K562 (cell line): ENCODE results near the gene EEF1A2. TPM values are rescaled to one million over a fixed set of nuclear protein-coding genes. Genes with fewer than 3 reads are reported as not detected.

Source experiments
- ATAC-seq: fragments of 200-7000 bp; cut with Tn5 transposase; 3 replicates; pipeline ENCODE4 v1.9.1; 2020; ENCODE audit warnings: moderate library complexity
- BruUV-seq: library from RNA; stranded (reverse); fragments of 400-500 nt; replicated peaks from 2 replicates; lab custom pipeline; 2021; lab: Mats Ljungman, UMichigan
- CTCF ChIA-PET: fragments of 300-600 bp; formaldehyde crosslinking; extraction: SDS; loops from one replicate; lab custom pipeline; 2021; ENCODE audit warnings: low intra/inter-chr PET ratio; lab: Yijun Ruan, JAX
- POLR2A ChIA-PET: fragments of 300-600, 350-650 bp; sonication (Branson Sonifier 250); formaldehyde crosslinking; extraction: SDS; loops from one replicate; lab custom pipeline; 2021; ENCODE audit warnings: antibody characterized with exemption, inconsistent platforms; lab: Yijun Ruan, JAX
- DNase-seq, 4 experiments: peaks; one replicate each; pipeline versions ENCODE4 v3.0.0 to v3.0.0-alpha.2; 2011 to 2018; ENCODE audit warnings: low spot score in 3 of 4, mixed read lengths in 3 of 4; ENCODE audit errors: extremely low read depth in 1 of 4
- FAIRE-seq: peaks from 2 replicates; lab custom pipeline; 2011; peaks lifted over from hg19 to GRCh38; lab: Jason Lieb, UNC
- H2AFZ ChIP-seq: 2 replicates; pipeline ENCODE4 v1.6.0; 2011; ENCODE audit warnings: low read depth, low read length, control low read depth, inconsistent platforms
- H3K27ac ChIP-seq: fragments of 200-600 bp; 3 replicates; pipeline ENCODE4 v1.8.0; 2011; ENCODE audit warnings: low read depth, mild to moderate bottlenecking, control low read depth, inconsistent platforms, low read length, moderate library complexity, mixed read lengths; ENCODE audit errors: extremely low read depth
- H3K27me3 ChIP-seq, 2 experiments: fragments of 300-600 bp in 1 of 2; 2 replicates in 1 of 2; 3 replicates in 1 of 2; pipeline versions ENCODE4 v1.6.0 to v1.8.0; 2011; ENCODE audit warnings: inconsistent platforms in 2 of 2, low read length in 2 of 2, mild to moderate bottlenecking in 1 of 2, mixed read lengths in 1 of 2, moderate library complexity in 1 of 2; ENCODE audit not compliant: control insufficient read depth in 2 of 2, insufficient read depth in 2 of 2
- H3K36me3 ChIP-seq: fragments of 300-600 bp; 3 replicates; pipeline ENCODE4 v1.8.0; 2011; ENCODE audit warnings: mild to moderate bottlenecking, low read length, inconsistent platforms; ENCODE audit not compliant: control insufficient read depth, insufficient read depth
- H3K4me1 ChIP-seq, 2 experiments: fragments of 200-600 bp in 1 of 2; replicated peaks in 1 of 2; 2 replicates in 1 of 2; 3 replicates in 1 of 2; pipeline versions ENCODE4 v1.5.1 to v1.8.0; 2011; ENCODE audit warnings: inconsistent platforms in 2 of 2, low read length in 2 of 2, mild to moderate bottlenecking in 1 of 2, mixed read lengths in 1 of 2, moderate library complexity in 1 of 2; ENCODE audit not compliant: control insufficient read depth in 2 of 2, insufficient read depth in 2 of 2
- H3K4me2 ChIP-seq: 2 replicates; pipeline ENCODE4 v1.6.1; 2011; ENCODE audit warnings: low read length, control low read depth, inconsistent platforms, mixed read lengths; ENCODE audit not compliant: insufficient read depth
- H3K4me3 ChIP-seq: fragments of 200-600 bp; sonication (generic), shearing (Covaris generic); 2 replicates; pipeline ENCODE4 v1.5.1; 2016; ENCODE audit warnings: control low read depth, inconsistent platforms
- H3K79me2 ChIP-seq: fragments of 200-600 bp; 3 replicates; pipeline ENCODE4 v1.8.0; 2011; ENCODE audit warnings: low read length, inconsistent platforms; ENCODE audit not compliant: control insufficient read depth, insufficient read depth
- H3K9ac ChIP-seq, 2 experiments: 2 replicates each; pipeline versions ENCODE4 v1.6.0 to v1.6.1; 2011; ENCODE audit warnings: low read depth in 2 of 2, low read length in 2 of 2, control low read depth in 1 of 2, inconsistent platforms in 1 of 2, mild to moderate bottlenecking in 1 of 2, mixed read lengths in 1 of 2; ENCODE audit not compliant: insufficient read depth in 1 of 2
- H3K9me1 ChIP-seq: one replicate; pipeline ENCODE4 v1.6.0; 2011; ENCODE audit warnings: inconsistent platforms, mild to moderate bottlenecking, low read length, moderate library complexity; ENCODE audit not compliant: control insufficient read depth, insufficient read depth
- H3K9me3 ChIP-seq: replicated peaks from 2 replicates; pipeline ENCODE4 v1.5.1; 2011; ENCODE audit warnings: low read depth, low read length, inconsistent platforms; ENCODE audit not compliant: control insufficient read depth, insufficient read depth
- H4K20me1 ChIP-seq: replicated peaks from 2 replicates; pipeline ENCODE4 v1.6.1; 2011; ENCODE audit warnings: low read length, inconsistent platforms, mixed read lengths; ENCODE audit not compliant: control insufficient read depth, insufficient read depth
- CHCHD3 ChIP-seq: fragments of 250-450 bp; sonication (Bioruptor Pico); IDR thresholded peaks from 2 replicates; pipeline ENCODE4 v2.1.2; 2022; ENCODE audit warnings: mild to moderate bottlenecking
- HNRNPLL ChIP-seq: fragments of 200-400 bp; formaldehyde crosslinking; IDR thresholded peaks from 2 replicates; pipeline ENCODE4 v1.6.1; 2017; ENCODE audit warnings: low read length, low read depth, mild to moderate bottlenecking; ENCODE audit not compliant: poor library complexity, severe bottlenecking
- HNRNPUL1 ChIP-seq: fragments of 200-400 bp; formaldehyde crosslinking; IDR thresholded peaks from 2 replicates; pipeline ENCODE4 v1.6.1; 2017; ENCODE audit warnings: low read length
- ILF3 ChIP-seq: fragments of 450-650 bp; IDR thresholded peaks from 2 replicates; pipeline ENCODE4 v1.6.1; 2018; ENCODE audit warnings: antibody characterized with exemption, mild to moderate bottlenecking, moderate library complexity, borderline replicate concordance
- NR3C1 ChIP-seq: sonication (generic); formaldehyde crosslinking; IDR thresholded peaks from 2 replicates; pipeline ENCODE4 v1.8.1; 2022; ENCODE audit warnings: missing genetic modification reagents
- POLR3A ChIP-seq: IDR thresholded peaks from 2 replicates; pipeline ENCODE4 v1.6.1; 2011; ENCODE audit warnings: borderline replicate concordance, mild to moderate bottlenecking, moderate library complexity; ENCODE audit not compliant: insufficient read length, insufficient read depth; ENCODE audit errors: extremely low read depth
- RAD21 ChIP-seq, 2 experiments: fragments of 250-450 bp in 1 of 2; fragments of 450-650 bp in 1 of 2; sonication (Bioruptor Pico) in 1 of 2; formaldehyde crosslinking in 1 of 2; IDR thresholded peaks in 1 of 2; conservative IDR thresholded peaks in 1 of 2; 2 replicates each; pipeline versions ENCODE4 v1.4.0 to v1.8.0; 2020 to 2022; ENCODE audit warnings: mild to moderate bottlenecking in 2 of 2, moderate library complexity in 1 of 2
- ZBTB11 ChIP-seq, 3 experiments: fragments of 200-800 bp in 1 of 3; fragments of 250-450 bp in 1 of 3; fragments of 450-650 bp in 1 of 3; sonication (Bioruptor Pico) in 1 of 3; sonication (Bioruptor generic) in 1 of 3; formaldehyde crosslinking in 1 of 3; IDR thresholded peaks; 2 replicates each; pipeline versions ENCODE4 v1.6.1 to v1.8.0; 2016 to 2022; ENCODE audit warnings: mild to moderate bottlenecking in 2 of 3, missing genetic modification characterization in 2 of 3, missing compliant biosample characterization in 1 of 3, moderate library complexity in 1 of 3
- WGBS: fragments of 100-300 bp; shearing (Covaris generic); methylation state at CpG from one replicate; pipeline ENCODE4 v1.1.6; 2016; ENCODE audit warnings: low coverage, mixed read lengths; ENCODE audit not compliant: insufficient coverage; ENCODE audit errors: missing lambda C conversion rate; 5-methylcytosine and 5-hydroxymethylcytosine counted together
- in situ Hi-C: fragments of 300-500 bp; cut with MboI; formaldehyde crosslinking; loops from 4 replicates; pipeline ENCODE4 v1.15.0; 2018; ENCODE audit warnings: inconsistent platforms, mixed read lengths
- intact Hi-C: fragments of 100-400 bp; cut with micrococcal nuclease; formaldehyde crosslinking; loops from 2 replicates; pipeline ENCODE4 v1.14.2; 2022
- polyA plus RNA-seq, 8 experiments: library from polyadenylated mRNA; depleted of rRNA in 4 of 8; stranded (reverse) in 5 of 8; unstranded in 3 of 8; fragments of >200 nt; fragmentation: Nextera tagmentation in 2 of 8; fragmentation: Illumina TruSeq in 1 of 8; extraction: Ambion mirVana in 2 of 8; extraction: Trizol in 1 of 8; gene quantifications; 2 replicates each; pipeline versions ENCODE4 v1.2.1 to v1.2.3, GENCODE V29; 2011 to 2014; ENCODE audit warnings: inconsistent platforms in 1 of 8, missing spikeins in 1 of 8
- total RNA-seq, 7 experiments: library from RNA; depleted of rRNA in 6 of 7; stranded (reverse); fragments of >200 nt in 6 of 7; fragmentation: Illumina TruSeq in 2 of 7; extraction: Trizol in 2 of 7; gene quantifications; 2 replicates each; pipeline versions ENCODE4 v1.2.1 to v1.2.3, GENCODE V29; 2011 to 2021; ENCODE audit warnings: low replicate concordance in 1 of 7
- TF ChIP-seq, protein P1 (sequence below), 3 experiments: IDR thresholded peaks in 2 of 3; conservative IDR thresholded peaks in 1 of 3; 2 replicates each; pipeline ENCODE4 v1.5.1; 2011 to 2012; ENCODE audit warnings: low read length in 3 of 3, mild to moderate bottlenecking in 3 of 3, control low read depth in 2 of 3, improper control_type of control experiment in 1 of 3, inconsistent platforms in 1 of 3, low read depth in 1 of 3, mixed read lengths in 1 of 3, moderate library complexity in 1 of 3; ENCODE audit not compliant: insufficient read depth in 2 of 3
- TF ChIP-seq, protein P2 (sequence below): fragments of 450-650 bp; IDR thresholded peaks from 2 replicates; pipeline ENCODE4 v1.6.1; 2018; ENCODE audit not compliant: partially characterized antibody

Gene EEF1A2
- total and polyA plus RNA-seq, 9 of the 15 experiments (the other 6 are each of a cell fraction or from before 2014, with no cell fraction given) = 0.04 to 29.6 (median 11.5) TPM

DNA sequence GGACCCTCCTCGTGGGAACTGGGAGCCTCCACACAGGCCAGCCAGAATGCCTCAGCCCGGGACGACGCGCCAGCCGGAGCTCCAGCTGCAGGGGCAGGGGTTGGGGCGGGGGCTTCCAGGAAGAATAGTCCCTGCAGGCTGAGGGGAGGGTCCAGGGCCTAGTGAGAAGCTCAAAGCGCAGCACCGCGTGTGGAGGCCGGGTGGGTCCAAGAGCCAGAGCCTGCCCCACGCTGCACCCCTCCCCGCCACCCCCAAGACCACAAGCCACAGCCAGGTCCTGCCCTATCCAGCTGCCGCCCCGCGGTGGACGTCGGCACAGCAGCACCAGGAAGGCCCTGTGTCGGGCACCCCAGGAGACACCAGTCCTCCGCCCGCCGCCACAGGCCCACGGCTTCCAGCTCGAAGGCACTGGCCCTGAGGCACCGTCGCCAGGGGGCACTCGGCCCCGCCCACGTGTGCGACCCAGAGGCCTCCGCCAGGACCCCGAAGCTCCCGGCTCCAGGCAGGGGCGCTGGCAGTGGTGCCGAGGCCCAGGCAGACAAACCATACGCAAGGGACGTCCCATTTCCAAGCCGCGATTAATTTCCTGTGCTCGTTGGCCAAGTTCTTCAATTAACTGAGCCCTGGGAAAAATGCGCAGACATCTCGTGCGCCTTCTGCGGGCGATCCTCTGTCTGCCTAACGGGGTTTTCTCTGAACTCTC lies 45.9 kb downstream of the EEF1A2 start:
- no peak overlapping the region for H2AFZ ChIP-seq
- WGBS = 6% methylated on average over 26 of the region's 46 CpGs
- H3K36me3 ChIP-seq = no peaks in the 10 kb centered on the region
- peaks cover 0 to 69% of the 10 kb centered on the region in 2 experiments; a peak in 2 of 5 replicates for H3K4me1 ChIP-seq
- no TSS peak for BruUV-seq
- H4K20me1 ChIP-seq = peaks cover 23% of the 10 kb centered on the region
- ChIA-PET POLR2A (interaction anchor here (0.5 to 0.7 kb wide), 2 partner anchors 27 to 75 kb away, joined by 3 to 4 read pairs; no protein-coding TSS in a partner anchor), CTCF (no interaction called here)
- intact Hi-C loops = no loop called here
- H3K79me2 ChIP-seq = no peaks in the 10 kb centered on the region
- no peaks in the 10 kb centered on the region for H3K9me3 ChIP-seq
- no peak overlapping the region for H3K27ac ChIP-seq
- no peaks in the 10 kb centered on the region for H3K9me1 ChIP-seq
- no peak overlapping the region for H3K4me3 ChIP-seq
- DNase-seq (peak; percentile 25 to 69 (median 60)), FAIRE-seq (no peak), ATAC-seq (peak; percentile 86)
- peaks cover 31 to 78% of the 10 kb centered on the region in 2 experiments; a peak in 4 of 5 replicates for H3K27me3 ChIP-seq
- no peak overlapping the region for H3K9ac ChIP-seq
- in situ Hi-C loops = no loop called here
- H3K4me2 ChIP-seq = no peak overlapping the region
- TF ChIP-seq HNRNPUL1 (no peak), CHCHD3 (CRISPR knock-in tag) (no peak), RAD21 (CRISPR knock-in tag; conservative IDR thresholded peaks at IDR 0.05 in 1 of 2, IDR thresholded peaks at IDR 0.05 in 1 of 2) (0 out of 4 replicates have a peak, but pooled peaks of 1 of the 2 experiments have one; percentile 9), POLR3A (no peak), ZBTB11 (CRISPR knock-in tag; IDR thresholded peaks at IDR 0.05) (no peak), NR3C1 (CRISPR knock-in tag) (no peak), HNRNPLL (peak; percentile 97), ILF3 (no peak)
- TF ChIP-seq, protein P1, sequence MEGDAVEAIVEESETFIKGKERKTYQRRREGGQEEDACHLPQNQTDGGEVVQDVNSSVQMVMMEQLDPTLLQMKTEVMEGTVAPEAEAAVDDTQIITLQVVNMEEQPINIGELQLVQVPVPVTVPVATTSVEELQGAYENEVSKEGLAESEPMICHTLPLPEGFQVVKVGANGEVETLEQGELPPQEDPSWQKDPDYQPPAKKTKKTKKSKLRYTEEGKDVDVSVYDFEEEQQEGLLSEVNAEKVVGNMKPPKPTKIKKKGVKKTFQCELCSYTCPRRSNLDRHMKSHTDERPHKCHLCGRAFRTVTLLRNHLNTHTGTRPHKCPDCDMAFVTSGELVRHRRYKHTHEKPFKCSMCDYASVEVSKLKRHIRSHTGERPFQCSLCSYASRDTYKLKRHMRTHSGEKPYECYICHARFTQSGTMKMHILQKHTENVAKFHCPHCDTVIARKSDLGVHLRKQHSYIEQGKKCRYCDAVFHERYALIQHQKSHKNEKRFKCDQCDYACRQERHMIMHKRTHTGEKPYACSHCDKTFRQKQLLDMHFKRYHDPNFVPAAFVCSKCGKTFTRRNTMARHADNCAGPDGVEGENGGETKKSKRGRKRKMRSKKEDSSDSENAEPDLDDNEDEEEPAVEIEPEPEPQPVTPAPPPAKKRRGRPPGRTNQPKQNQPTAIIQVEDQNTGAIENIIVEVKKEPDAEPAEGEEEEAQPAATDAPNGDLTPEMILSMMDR (IDR thresholded peaks at IDR 0.05 in 2 of 3, conservative IDR thresholded peaks at IDR 0.05 in 1 of 3; ENCODE audit: insufficient read depth in 2 of 3, low read depth in 1 of 3, low read length in 3 of 3) = peak; percentile 11 to 39 (median 31); a peak in 2 of 6 replicates
- TF ChIP-seq, protein P2, sequence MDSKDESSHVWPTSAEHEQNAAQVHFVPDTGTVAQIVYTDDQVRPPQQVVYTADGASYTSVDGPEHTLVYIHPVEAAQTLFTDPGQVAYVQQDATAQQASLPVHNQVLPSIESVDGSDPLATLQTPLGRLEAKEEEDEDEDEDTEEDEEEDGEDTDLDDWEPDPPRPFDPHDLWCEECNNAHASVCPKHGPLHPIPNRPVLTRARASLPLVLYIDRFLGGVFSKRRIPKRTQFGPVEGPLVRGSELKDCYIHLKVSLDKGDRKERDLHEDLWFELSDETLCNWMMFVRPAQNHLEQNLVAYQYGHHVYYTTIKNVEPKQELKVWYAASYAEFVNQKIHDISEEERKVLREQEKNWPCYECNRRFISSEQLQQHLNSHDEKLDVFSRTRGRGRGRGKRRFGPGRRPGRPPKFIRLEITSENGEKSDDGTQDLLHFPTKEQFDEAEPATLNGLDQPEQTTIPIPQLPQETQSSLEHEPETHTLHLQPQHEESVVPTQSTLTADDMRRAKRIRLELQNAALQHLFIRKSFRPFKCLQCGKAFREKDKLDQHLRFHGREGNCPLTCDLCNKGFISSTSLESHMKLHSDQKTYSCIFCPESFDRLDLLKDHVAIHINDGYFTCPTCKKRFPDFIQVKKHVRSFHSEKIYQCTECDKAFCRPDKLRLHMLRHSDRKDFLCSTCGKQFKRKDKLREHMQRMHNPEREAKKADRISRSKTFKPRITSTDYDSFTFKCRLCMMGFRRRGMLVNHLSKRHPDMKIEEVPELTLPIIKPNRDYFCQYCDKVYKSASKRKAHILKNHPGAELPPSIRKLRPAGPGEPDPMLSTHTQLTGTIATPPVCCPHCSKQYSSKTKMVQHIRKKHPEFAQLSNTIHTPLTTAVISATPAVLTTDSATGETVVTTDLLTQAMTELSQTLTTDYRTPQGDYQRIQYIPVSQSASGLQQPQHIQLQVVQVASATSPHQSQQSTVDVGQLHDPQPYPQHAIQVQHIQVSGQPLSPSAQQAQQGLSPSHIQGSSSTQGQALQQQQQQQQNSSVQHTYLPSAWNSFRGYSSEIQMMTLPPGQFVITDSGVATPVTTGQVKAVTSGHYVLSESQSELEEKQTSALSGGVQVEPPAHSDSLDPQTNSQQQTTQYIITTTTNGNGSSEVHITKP = no peak
